Liver (tissue), 3 donors: Measurements from ENCODE around the gene MLKL.

ENCODE experiments used
- ATF3 ChIP-seq: IDR thresholded peaks from 2 replicates; pipeline ENCODE4 v1.6.1; 2016; ENCODE audit warnings: antibody characterized with exemption
- CTCF ChIP-seq: fragments of 150-350 bp; IDR thresholded peaks from 2 replicates; pipeline ENCODE4 v1.5.1; 2017; ENCODE audit warnings: improper control_type of control experiment, low read depth, low read length; ENCODE audit not compliant: missing input control
- FOXA1 ChIP-seq: IDR thresholded peaks from 2 replicates; pipeline ENCODE4 v1.6.1; 2016; ENCODE audit warnings: antibody characterized with exemption
- FOXA2 ChIP-seq: IDR thresholded peaks from 2 replicates; pipeline ENCODE4 v1.6.1; 2016; ENCODE audit warnings: antibody characterized with exemption
- GABPA ChIP-seq, 2 donors: IDR thresholded peaks in 1 of 2; conservative IDR thresholded peaks in 1 of 2; 2 replicates each; pipeline ENCODE4 v1.6.1; 2016; ENCODE audit warnings: antibody characterized with exemption in 2 of 2, mild to moderate bottlenecking in 1 of 2, moderate library complexity in 1 of 2
- HNF4A ChIP-seq, 2 donors: conservative IDR thresholded peaks; 2 replicates each; pipeline ENCODE4 v1.6.1; 2016; ENCODE audit warnings: antibody characterized with exemption in 2 of 2, mild to moderate bottlenecking in 2 of 2
- RAD21 ChIP-seq, 2 donors: IDR thresholded peaks; 2 replicates each; pipeline ENCODE4 v1.6.1; 2016; ENCODE audit warnings: antibody characterized with exemption in 2 of 2, mild to moderate bottlenecking in 2 of 2
- RXRA ChIP-seq, 2 donors: IDR thresholded peaks; 2 replicates each; pipeline ENCODE4 v1.6.1; 2017 to 2018; ENCODE audit warnings: antibody characterized with exemption in 2 of 2, mild to moderate bottlenecking in 1 of 2
- SP1 ChIP-seq: IDR thresholded peaks from 2 replicates; pipeline ENCODE4 v1.6.1; 2018; ENCODE audit warnings: antibody characterized with exemption, mild to moderate bottlenecking
- TAF1 ChIP-seq: conservative IDR thresholded peaks from 2 replicates; pipeline ENCODE4 v1.6.1; 2016; ENCODE audit warnings: antibody characterized with exemption, mild to moderate bottlenecking
- YY1 ChIP-seq: IDR thresholded peaks from 2 replicates; pipeline ENCODE4 v1.6.1; 2016; ENCODE audit warnings: antibody characterized with exemption, mild to moderate bottlenecking
- TF ChIP-seq, protein P1 (sequence below): IDR thresholded peaks from 2 replicates; pipeline ENCODE4 v1.6.1; 2016; ENCODE audit warnings: antibody characterized with exemption
- TF ChIP-seq, protein P2 (sequence below): IDR thresholded peaks from 2 replicates; pipeline ENCODE4 v1.6.1; 2016; ENCODE audit warnings: antibody characterized with exemption
- TF ChIP-seq, protein P3 (sequence below): IDR thresholded peaks from 2 replicates; pipeline ENCODE4 v1.6.1; 2016; ENCODE audit warnings: antibody characterized with exemption, mild to moderate bottlenecking
- donor health status: healthy.
- donor health status: healthy.

DNA sequence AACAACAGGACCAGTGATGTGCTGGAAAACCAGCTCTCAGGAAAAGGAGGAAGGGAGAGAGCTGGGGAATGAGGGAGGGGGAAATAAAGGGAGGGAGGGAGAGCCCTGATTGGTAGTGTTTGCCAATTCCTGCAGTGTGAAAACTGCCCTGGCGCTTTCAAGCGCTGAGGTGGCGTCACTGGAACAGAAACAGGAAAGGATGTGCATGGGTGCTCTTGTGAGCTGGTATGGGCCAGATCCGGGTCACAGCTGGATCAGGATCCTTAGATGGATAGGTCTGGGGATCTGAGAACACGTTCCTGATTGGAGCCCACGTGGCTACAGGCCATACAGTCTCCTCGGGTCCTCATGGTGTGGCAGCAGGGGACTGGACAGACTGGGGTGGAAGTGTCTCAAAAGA, 16.7 kb upstream of the MLKL start:
- no peak for TF ChIP-seq CTCF
- TF ChIP-seq, protein P1, sequence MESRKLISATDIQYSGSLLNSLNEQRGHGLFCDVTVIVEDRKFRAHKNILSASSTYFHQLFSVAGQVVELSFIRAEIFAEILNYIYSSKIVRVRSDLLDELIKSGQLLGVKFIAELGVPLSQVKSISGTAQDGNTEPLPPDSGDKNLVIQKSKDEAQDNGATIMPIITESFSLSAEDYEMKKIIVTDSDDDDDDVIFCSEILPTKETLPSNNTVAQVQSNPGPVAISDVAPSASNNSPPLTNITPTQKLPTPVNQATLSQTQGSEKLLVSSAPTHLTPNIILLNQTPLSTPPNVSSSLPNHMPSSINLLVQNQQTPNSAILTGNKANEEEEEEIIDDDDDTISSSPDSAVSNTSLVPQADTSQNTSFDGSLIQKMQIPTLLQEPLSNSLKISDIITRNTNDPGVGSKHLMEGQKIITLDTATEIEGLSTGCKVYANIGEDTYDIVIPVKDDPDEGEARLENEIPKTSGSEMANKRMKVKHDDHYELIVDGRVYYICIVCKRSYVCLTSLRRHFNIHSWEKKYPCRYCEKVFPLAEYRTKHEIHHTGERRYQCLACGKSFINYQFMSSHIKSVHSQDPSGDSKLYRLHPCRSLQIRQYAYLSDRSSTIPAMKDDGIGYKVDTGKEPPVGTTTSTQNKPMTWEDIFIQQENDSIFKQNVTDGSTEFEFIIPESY: no peak
- TF ChIP-seq, protein P2, sequence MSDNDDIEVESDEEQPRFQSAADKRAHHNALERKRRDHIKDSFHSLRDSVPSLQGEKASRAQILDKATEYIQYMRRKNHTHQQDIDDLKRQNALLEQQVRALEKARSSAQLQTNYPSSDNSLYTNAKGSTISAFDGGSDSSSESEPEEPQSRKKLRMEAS: no peak
- no peak for TF ChIP-seq GABPA (IDR thresholded peaks at IDR 0.05 in 1 of 2, conservative IDR thresholded peaks at IDR 0.05 in 1 of 2)
- TF ChIP-seq FOXA1: no peak
- TF ChIP-seq RAD21 (IDR thresholded peaks at IDR 0.05): no peak
- no peak for TF ChIP-seq YY1
- no peak for TF ChIP-seq FOXA2
- TF ChIP-seq ATF3: no peak
- TF ChIP-seq, protein P3, sequence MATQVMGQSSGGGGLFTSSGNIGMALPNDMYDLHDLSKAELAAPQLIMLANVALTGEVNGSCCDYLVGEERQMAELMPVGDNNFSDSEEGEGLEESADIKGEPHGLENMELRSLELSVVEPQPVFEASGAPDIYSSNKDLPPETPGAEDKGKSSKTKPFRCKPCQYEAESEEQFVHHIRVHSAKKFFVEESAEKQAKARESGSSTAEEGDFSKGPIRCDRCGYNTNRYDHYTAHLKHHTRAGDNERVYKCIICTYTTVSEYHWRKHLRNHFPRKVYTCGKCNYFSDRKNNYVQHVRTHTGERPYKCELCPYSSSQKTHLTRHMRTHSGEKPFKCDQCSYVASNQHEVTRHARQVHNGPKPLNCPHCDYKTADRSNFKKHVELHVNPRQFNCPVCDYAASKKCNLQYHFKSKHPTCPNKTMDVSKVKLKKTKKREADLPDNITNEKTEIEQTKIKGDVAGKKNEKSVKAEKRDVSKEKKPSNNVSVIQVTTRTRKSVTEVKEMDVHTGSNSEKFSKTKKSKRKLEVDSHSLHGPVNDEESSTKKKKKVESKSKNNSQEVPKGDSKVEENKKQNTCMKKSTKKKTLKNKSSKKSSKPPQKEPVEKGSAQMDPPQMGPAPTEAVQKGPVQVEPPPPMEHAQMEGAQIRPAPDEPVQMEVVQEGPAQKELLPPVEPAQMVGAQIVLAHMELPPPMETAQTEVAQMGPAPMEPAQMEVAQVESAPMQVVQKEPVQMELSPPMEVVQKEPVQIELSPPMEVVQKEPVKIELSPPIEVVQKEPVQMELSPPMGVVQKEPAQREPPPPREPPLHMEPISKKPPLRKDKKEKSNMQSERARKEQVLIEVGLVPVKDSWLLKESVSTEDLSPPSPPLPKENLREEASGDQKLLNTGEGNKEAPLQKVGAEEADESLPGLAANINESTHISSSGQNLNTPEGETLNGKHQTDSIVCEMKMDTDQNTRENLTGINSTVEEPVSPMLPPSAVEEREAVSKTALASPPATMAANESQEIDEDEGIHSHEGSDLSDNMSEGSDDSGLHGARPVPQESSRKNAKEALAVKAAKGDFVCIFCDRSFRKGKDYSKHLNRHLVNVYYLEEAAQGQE: no peak
- TF ChIP-seq RXRA (IDR thresholded peaks at IDR 0.05): no peak
- no peak for TF ChIP-seq HNF4A (conservative IDR thresholded peaks at IDR 0.05)
- TF ChIP-seq SP1: no peak
- no peak for TF ChIP-seq TAF1
